GM12873 (cell line): ENCODE results near the gene PDLIM7.

Experiments
- CTCF ChIP-seq: IDR thresholded peaks from 2 replicates; pipeline ENCODE4 v1.5.1; 2012; ENCODE audit warnings: low read depth, mild to moderate bottlenecking, moderate library complexity, low read length, control low read depth; ENCODE audit not compliant: insufficient read depth; ENCODE audit errors: missing control alignments

Gene PDLIM7

GRCh38 chr5:177529247-177530203 lies 32.1 kb upstream of the PDLIM7 start:
- TF ChIP-seq CTCF, result no peak

DNA sequence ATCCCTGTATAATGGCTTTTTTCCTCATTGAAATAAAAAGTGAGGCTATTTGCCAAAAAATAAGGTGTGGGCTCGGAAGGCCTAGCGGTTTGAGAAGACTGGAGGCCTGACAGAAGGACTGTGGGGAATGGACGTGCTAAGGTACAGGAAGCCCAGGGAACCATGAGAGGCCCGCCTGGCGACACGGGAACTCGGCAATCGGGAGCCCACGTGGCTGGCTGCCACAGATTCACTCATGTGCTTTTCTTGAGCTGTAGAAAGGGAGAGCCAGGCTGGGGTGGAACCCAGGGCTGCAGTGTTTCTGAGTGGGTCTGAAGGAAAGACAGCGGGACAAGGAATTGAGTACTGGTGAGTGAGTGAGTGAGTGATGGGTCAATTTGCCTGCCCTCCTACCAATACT lies 31.2 kb upstream of the PDLIM7 start:
- TF ChIP-seq CTCF, result no peak

GRCh38 chr5:177527595-177527994 lies 30.2 kb upstream of the PDLIM7 start:
- no peak for TF ChIP-seq CTCF

DNA sequence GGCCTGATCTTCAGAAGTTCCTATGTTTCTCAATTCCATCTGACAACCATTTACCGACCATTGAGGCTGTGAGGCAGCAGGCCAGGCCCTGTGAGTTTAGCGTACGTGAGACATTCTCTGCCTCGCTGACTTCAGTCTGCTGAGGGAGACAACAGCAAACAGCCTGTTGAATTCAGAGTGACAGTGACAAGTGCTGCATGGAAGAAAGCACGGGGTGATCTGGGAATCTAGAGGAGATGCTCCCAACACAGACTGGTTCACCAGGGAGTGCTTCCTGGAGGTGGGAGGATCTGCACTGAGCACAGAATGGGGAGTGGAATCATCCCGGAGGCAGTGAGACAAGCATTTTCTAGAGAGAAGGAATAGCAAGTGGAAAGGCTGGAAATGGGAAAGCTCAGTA lies 29.4 kb upstream of the PDLIM7 start:
- TF ChIP-seq CTCF, result no peak

DNA sequence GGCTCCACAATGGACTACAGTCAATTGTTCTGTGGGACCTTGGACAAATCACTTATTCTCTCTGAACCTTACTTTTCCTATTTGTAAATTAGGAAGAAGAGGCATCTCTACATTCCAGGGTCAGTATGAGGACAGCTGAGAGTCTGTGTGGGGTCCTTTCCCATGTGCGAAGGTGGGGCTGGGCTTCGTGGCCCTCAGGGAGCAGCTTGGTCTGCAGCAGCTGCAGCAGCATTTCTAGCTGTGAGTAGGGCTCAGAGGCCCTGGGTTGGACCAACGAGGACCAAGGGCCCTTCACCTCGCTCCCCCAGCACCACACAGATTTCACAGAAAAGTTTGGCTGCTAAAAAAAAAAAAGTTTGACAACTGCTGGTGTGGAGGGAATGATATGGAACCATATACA lies 28.8 kb upstream of the PDLIM7 start:
- no peak for TF ChIP-seq CTCF

DNA sequence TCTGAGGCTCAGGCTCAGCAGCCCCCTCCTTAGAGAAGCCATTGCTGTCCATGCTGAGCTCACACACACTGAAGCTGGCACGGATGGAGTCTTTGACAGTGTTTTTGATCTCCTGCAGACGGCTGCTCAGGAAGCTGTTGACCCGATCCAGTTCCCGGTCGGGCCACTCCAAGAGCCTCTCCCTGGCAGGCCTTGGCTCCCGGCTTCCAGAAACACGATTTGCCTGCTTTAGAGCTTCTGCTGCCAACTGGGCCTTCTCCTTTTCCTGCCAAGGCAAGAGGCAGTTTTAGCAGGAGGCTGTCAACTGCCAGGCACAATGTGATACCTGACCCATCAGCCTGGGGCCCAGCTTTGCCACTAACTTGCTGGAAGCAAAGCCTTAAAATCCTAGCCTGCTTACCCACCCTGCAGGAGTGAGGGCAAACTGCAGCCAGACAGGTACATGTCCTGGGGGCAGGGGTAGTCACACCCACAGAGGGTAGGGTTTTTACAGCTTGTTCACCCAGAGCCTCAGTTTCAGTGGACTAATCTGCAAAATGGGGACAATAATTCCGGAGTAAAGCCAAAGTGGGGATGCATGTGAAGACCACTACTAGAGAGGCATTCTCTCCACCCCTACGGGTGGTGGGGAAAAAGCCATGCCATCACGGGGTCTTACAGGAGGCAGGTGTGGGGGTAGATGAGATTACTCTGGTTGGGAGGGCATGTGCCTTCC lies 27.7 kb upstream of the PDLIM7 start:
- TF ChIP-seq CTCF, result no peak

DNA sequence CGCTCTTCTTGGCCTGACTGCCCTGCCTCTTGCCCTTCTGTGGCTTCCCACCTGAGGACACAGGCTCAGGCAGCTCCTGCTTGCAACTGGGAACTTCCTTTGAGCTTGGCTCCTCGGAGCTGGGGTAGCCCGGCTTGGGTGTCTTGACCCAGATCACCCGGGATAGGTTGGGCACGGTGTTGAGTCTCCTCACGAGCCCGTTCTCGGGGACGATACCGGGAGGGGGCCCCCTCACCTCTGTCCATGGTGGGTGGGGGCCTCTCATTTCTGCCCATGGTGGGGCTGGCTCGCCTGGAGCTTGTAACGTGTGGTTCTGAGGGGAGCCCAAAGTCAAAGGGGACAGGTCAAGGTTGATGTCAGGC lies 27.1 kb upstream of the PDLIM7 start:
- TF ChIP-seq CTCF, result no peak
